ENCODE results near the gene TIGD4. TPM values are rescaled to one million over a fixed set of nuclear protein-coding genes. Genes with fewer than 3 reads are reported as not detected.

The TIGD4 gene
- total RNA-seq = 0.14 and 0.16 TPM in 2 replicates

GRCh38 chr4:152779513-152780266 lies at the start of gene TIGD4, which contains the start of gene ARFIP1:
Gene TIGD4, minus strand, starts transcription at chr4:152779730. Its CDS starts 8,726 bp downstream, at chr4:152771004.
Gene ARFIP1, plus strand, starts transcription at chr4:152779954. Its CDS starts 49,680 bp downstream, at chr4:152829634.
- intact Hi-C loops (cut with micrococcal nuclease) = loop anchor here (1.0 to 10.0 kb wide), 9 partner anchors 27 to 1775 kb away; partner anchors contain the start of genes FBXW7, PLRG1 and RPS3A

- intact Hi-C loops (cut with micrococcal nuclease) = no loop called here
Measured at GRCh38 chr4:152828122-152828521, 48.6 kb upstream of the TIGD4 start.

GRCh38 chr4:152825336-152825735 lies 45.8 kb upstream of the TIGD4 start:
- intact Hi-C loops (cut with micrococcal nuclease) = no loop called here

- intact Hi-C loops (cut with micrococcal nuclease) = no loop called here
Measured at GRCh38 chr4:152824561-152824960, 45.0 kb upstream of the TIGD4 start.

- intact Hi-C loops (cut with micrococcal nuclease) = no loop called here
Measured at GRCh38 chr4:152822323-152822722, 42.8 kb upstream of the TIGD4 start.

- intact Hi-C loops (cut with micrococcal nuclease) = no loop called here
Measured at GRCh38 chr4:152820073-152820472, 40.5 kb upstream of the TIGD4 start.

GRCh38 chr4:152819026-152819645 lies 39.6 kb upstream of the TIGD4 start:
- intact Hi-C loops (cut with micrococcal nuclease) = no loop called here

- intact Hi-C loops (cut with micrococcal nuclease) = no loop called here
Measured at GRCh38 chr4:152817331-152817730, 37.8 kb upstream of the TIGD4 start.

GRCh38 chr4:152815078-152815477 lies 35.5 kb upstream of the TIGD4 start:
- intact Hi-C loops (cut with micrococcal nuclease) = no loop called here

- intact Hi-C loops (cut with micrococcal nuclease) = no loop called here
Measured at GRCh38 chr4:152810715-152811287, 31.3 kb upstream of the TIGD4 start.

GRCh38 chr4:152808670-152809069 lies 29.1 kb upstream of the TIGD4 start:
- intact Hi-C loops (cut with micrococcal nuclease) = no loop called here

GRCh38 chr4:152807294-152807829 lies 27.8 kb upstream of the TIGD4 start:
- intact Hi-C loops (cut with micrococcal nuclease) = loop anchor here (2.0 kb wide), 1 partner anchor 29 kb away; the partner anchor contains the start of genes ARFIP1 and TIGD4

- intact Hi-C loops (cut with micrococcal nuclease) = loop anchor here (2.0 kb wide), 1 partner anchor 28 kb away; the partner anchor contains the start of genes ARFIP1 and TIGD4
Measured at GRCh38 chr4:152806501-152807125, 27.1 kb upstream of the TIGD4 start.

GRCh38 chr4:152805818-152806217 lies 26.3 kb upstream of the TIGD4 start:
- intact Hi-C loops (cut with micrococcal nuclease) = loop anchor here (2.0 kb wide), 1 partner anchor 27 kb away; the partner anchor contains the start of genes ARFIP1 and TIGD4

- intact Hi-C loops (cut with micrococcal nuclease) = no loop called here
Measured at GRCh38 chr4:152805071-152805650, 25.6 kb upstream of the TIGD4 start.

- intact Hi-C loops (cut with micrococcal nuclease) = no loop called here
Measured at GRCh38 chr4:152803541-152803940, 24.0 kb upstream of the TIGD4 start.

- intact Hi-C loops (cut with micrococcal nuclease) = no loop called here
Measured at GRCh38 chr4:152795891-152796290, 16.4 kb upstream of the TIGD4 start.

- intact Hi-C loops (cut with micrococcal nuclease) = no loop called here
Measured at GRCh38 chr4:152786627-152787026, 7.1 kb upstream of the TIGD4 start.

GRCh38 chr4:152785639-152786615 lies 6.4 kb upstream of the TIGD4 start:
- intact Hi-C loops (cut with micrococcal nuclease) = no loop called here

Measured in T-helper 2 cell treated with Interferon-gamma antibody and Interleukin-4, amounts not matched to agents 100 ng/mL and 5 ng/mL, for 36 hours (primary cell).